ENCODE data around the gene WFS1.

Gene WFS1

DNA sequence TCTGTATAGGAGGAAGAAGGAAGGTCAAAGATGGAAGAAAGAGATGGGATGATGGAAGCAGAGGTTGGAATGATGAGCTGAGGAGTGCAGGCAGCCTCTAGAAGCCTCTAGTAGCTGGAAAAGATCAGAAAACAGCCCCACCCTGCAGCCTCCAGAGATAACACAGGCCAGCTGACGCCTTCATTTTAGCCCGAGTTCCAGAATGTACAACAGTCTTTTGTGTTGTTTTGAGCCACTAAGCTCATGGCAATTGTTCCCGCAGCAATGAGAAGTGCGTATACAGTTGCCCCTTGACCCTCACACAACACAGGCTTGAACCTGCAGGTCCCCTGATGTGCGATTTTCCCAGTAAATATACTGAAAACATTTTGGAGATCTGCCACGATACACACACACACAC lies 72.0 kb downstream of the WFS1 start:
- no peak for TF ChIP-seq ZNF274 (IDR thresholded peaks at IDR 0.05; ENCODE audit: low read depth, low read length)
- no peak overlapping the region for H3K4me3 ChIP-seq (ENCODE audit: low read length)

DNA sequence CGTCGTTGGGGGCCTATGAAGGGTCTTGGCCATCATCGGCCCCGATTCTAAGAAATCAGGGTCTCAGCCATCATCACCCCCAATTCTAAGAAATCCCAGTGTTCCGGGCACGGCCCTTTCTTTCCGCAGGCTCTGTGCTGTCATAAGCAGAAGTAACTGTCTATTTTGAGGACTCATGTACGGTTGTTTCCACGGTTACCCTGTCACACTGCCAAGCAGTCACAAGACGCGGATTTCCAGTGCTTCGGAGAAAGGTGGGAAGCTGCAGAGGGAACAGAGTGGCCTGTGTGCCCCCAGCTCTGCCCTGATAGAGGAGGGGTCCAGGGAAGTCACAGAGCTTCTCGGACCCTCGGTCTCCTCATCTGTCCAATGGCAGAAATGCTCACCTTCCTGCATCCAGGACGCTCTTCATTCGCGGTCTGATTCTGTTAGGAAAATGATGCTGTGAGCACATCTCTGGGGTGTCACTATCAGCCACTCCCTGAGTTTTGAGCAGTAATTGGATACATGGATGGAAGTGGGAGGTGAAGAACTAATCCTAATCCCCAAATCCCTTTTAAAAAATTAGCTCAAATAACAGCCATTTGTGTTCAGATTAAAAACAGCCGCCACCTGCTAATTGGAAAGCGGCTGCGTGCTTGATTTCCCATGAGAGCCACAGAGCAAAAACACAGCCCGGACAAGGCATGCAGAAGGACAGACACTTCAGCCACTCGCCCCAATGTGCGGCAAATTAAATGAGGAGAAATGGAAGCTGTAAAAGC lies 73.1 kb downstream of the WFS1 start:
- no peak overlapping the region for H3K4me3 ChIP-seq (ENCODE audit: low read length)
- TF ChIP-seq ZNF274 (IDR thresholded peaks at IDR 0.05; ENCODE audit: low read depth, low read length) = no peak

DNA sequence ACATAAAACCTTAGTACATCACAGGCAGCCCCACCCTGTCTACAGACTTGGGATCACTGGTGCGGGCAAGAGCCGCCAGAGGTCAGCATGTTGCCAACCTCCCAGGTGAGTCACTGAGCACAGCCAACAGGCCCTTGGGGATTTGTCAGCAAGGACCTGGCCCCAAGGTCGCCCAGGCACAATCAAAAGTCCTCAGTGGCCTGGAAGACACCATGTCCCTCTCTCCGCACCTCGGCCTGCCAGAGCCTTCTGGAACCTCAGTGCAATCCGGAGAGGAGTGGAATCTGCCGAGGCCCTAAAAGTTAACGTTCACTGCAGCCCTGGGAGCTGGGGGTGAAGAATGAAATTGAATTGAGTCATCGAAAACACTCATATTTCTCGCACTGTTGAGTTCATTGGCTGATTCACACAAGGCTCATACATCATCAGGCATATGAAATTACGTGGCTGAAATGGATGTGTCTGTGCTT lies 74.3 kb downstream of the WFS1 start:
- H3K4me3 ChIP-seq (ENCODE audit: low read length) = no peak overlapping the region
- TF ChIP-seq ZNF274 (IDR thresholded peaks at IDR 0.05; ENCODE audit: low read depth, low read length) = no peak

DNA sequence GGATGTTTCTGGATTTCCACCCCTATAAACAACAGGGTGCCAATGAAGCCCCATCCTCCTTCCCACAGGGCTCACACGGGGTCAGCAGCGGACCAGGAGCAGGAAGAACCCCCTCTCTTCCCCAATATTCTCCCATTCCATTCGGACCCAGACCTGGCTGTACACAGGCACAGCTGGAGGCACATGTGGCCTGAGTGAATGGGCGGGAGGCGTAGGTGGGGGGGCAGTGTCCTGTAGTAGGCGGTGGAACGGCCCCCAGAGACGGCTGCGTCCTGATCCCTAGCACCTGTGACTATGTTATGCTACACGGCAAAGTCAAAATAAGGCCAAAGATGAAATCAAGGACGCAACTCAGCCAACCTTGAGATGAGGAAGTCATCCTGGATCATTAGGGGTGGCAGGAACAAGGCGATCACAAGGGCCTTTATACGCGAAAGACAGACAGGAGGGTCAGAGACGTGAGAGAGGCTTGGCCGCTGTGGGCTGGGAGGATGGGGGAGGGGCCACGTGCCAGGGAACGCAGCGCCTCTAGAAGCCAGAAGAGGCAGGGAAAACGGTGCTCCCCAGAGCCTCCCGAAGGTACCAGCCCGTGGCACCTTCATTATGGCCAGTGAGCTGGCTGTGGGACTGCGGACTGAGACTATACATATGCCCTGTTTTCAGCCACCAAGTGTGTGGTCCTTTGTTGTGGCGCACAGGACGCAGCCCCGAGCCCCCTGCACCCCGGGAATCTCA lies 75.6 kb downstream of the WFS1 start:
- no peak for TF ChIP-seq ZNF274 (IDR thresholded peaks at IDR 0.05; ENCODE audit: low read depth, low read length)
- no peak overlapping the region for H3K4me3 ChIP-seq (ENCODE audit: low read length)

DNA sequence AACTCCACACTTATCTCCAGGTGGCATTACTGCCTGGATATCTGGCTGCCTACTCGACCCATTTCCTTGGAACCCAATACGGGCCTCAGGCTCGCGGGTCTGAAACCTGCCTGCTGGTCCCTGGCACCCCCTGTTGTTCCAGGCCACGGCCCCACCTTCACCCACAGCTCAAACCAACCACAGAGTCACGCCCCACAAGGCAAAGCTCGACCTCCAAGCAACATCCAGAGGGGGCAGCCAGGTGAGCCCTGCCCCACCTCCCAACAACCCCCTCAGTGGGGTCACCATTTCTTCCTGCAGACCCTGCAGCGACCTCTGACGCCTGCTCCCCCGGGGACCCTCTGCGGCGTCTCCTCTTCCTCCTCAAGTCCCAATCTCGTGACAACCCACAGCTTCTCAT lies 76.2 kb downstream of the WFS1 start:
- no peak for TF ChIP-seq ZNF274 (IDR thresholded peaks at IDR 0.05; ENCODE audit: low read depth, low read length)
- no peak overlapping the region for H3K4me3 ChIP-seq (ENCODE audit: low read length)

DNA sequence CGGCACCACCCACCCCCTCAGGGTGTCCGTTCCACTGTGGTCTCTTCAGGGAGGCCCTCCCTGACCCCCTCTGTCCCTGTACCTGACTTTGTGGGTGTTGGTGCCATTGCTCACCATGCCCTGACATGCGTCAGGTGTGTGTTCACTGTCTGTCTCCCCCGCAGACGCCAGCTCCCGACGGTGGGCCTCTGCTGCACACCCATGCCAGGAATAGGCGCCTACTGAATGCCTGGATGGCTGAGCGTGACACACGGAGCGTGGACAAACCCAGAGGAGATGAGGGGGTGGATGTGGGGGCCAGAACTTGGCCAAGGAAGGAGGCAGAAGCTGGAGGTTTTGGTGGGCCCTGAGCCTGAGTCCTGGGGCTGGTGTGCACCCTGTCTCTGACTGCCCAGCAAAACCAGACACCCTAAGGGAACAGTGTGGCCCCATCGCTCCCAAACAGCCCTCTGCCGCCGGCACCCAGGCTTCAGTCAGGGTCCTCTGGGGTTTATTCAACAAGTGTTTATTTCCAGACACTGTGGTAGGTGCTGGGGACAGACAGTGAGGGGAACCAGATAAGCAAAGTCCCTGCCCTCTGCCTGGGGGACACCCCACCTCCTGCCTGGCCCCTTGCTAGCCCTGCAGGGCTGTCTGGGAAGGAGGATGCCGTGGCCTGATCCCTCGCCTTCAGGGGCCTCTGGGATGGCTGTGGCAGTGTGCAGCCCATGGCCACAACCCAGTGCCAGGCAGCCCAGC lies 76.9 kb downstream of the WFS1 start:
- H3K4me3 ChIP-seq (ENCODE audit: low read length) = no peak overlapping the region
- TF ChIP-seq ZNF274 (IDR thresholded peaks at IDR 0.05; ENCODE audit: low read depth, low read length) = no peak

DNA sequence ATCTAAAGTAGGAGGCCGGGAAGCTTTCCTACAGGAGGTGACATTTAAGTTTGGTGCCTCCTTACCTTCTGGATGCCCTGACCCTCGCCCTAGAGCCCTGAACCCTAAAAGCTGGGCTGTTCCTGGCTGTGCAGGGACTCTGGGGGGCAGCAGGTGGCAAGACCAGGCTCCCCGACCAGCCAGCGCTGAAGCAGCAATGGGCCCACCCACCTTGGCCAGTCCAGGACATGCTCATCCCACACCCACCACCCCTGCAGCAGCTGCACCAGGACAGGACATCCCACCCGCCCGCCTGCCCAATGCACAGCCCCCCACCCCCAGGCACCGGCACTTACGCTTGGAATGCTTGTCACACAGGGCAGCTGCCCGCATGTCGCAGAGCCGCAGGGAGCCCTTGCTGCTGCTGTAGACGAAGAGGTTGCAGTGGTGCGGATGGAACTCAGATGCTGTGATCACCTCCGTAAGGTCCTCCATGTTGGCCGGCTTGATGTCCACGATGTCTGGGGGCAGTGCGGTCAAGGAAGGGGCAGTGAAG lies 77.9 kb downstream of the WFS1 start:
- TF ChIP-seq ZNF274 (IDR thresholded peaks at IDR 0.05; ENCODE audit: low read depth, low read length) = no peak
- H3K4me3 ChIP-seq (ENCODE audit: low read length) = no peak overlapping the region

DNA sequence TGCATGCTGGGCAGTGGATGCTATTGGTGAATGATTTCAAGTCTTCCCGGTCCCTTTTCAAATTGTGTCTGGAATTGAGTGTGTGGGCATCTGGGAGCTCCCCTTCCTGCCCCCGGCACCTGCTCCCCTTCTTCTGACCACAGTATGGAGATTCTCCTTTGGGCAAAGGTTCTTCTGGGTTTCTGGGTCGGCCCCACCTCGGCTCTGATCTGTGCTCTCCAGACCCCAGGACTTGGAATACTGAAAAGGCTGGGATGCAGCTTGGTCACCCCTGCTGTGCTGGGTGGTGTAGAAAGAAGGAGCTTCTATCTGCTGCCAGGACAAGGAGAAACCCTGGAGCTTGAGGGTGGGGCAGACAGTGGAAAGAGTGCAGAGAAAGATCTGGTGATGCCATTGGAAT lies 78.8 kb downstream of the WFS1 start:
- H3K4me3 ChIP-seq (ENCODE audit: low read length) = no peak overlapping the region
- TF ChIP-seq ZNF274 (IDR thresholded peaks at IDR 0.05; ENCODE audit: low read depth, low read length) = no peak

DNA sequence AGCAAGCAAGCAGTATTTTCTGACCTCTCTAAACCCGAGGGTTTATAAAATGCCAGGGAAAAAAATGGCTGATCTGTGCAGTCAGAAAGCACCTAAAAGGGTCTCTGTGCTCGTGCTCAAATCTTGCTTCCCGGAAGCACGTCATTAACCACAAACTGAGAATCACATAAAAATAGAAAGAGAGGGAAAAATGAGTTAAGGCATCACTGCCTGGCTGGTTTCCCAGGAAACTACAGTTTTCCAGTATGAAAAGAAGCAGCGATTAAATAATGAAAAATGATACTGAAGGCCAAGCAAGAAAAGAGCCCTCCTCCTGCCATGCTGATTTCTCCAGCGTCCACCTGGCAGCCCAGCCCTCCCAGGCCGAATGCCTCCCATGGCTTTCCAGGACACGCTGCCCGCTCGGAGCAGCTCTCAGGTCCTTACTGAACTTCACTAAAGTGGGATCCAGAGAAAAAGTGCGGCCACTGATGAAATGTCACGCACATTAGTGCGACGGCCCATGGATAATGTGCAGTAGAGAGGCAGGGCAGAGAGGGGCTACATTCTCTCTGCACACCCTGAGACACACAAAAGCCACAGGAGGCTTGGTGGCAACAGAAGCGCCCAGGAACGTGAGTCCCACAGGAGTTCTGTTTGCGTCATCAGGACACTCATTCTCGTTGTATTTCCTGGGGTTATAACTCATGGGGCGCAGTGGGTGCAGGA lies 80.4 kb downstream of the WFS1 start:
- no peak for TF ChIP-seq ZNF274 (IDR thresholded peaks at IDR 0.05; ENCODE audit: low read depth, low read length)
- H3K4me3 ChIP-seq (ENCODE audit: low read length) = no peak overlapping the region

DNA sequence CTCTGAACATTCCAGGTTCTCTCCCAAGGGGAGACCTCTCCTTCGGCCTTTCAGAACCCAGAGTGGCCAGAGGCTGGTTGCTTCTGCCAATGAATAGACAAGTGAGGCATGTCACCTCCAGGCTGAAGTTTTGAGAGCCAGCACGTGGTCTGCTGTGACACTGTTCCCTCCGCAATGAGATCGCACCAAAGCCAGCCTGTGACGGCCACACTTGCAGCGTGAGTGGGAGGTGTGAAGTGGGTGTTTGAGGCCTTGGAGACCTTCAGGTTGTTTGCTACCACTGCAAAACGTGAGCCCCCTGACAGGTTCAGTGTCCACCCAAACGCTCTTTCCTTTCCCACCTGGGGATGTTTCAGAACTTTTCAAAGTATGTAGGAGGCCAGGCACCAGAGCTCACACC lies 81.0 kb downstream of the WFS1 start:
- H3K4me3 ChIP-seq (ENCODE audit: low read length) = no peak overlapping the region
- no peak for TF ChIP-seq ZNF274 (IDR thresholded peaks at IDR 0.05; ENCODE audit: low read depth, low read length)

DNA sequence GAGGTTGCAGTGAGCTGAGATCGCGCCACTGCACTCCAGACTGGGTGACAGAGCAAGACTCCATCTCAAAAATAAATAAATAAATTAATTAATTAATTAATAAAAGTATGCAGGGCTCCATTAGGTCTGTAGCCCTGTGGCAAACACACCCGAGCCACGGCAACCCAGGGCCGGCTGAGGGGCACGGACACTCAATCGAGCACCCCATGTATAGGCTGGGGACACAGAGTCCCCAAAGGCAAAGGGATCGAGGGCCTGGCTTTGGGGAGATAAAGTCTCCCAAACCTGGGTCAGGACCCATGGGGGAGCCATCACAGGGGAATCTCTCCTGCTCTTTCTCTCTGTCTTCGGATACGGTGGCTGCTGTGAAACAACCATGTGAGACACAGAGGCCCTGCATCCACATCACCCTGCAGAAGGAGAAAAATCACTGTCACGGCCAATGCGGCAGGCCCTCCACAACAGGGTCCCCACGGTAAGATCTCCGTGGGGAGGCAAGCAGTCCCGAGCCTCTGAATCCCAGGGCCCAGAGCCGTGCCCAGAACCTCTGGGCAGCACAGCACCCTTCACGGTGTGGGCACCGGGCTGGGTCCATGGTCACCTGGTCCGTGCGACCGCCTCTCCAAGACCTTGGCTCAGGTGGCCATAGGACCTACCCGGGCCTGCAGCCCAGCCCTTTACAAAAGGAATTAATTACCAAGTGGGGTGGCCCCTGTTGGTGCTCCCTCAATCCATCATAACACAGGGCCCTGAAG lies 81.8 kb downstream of the WFS1 start:
- no peak overlapping the region for H3K4me3 ChIP-seq (ENCODE audit: low read length)
- no peak for TF ChIP-seq ZNF274 (IDR thresholded peaks at IDR 0.05; ENCODE audit: low read depth, low read length)

DNA sequence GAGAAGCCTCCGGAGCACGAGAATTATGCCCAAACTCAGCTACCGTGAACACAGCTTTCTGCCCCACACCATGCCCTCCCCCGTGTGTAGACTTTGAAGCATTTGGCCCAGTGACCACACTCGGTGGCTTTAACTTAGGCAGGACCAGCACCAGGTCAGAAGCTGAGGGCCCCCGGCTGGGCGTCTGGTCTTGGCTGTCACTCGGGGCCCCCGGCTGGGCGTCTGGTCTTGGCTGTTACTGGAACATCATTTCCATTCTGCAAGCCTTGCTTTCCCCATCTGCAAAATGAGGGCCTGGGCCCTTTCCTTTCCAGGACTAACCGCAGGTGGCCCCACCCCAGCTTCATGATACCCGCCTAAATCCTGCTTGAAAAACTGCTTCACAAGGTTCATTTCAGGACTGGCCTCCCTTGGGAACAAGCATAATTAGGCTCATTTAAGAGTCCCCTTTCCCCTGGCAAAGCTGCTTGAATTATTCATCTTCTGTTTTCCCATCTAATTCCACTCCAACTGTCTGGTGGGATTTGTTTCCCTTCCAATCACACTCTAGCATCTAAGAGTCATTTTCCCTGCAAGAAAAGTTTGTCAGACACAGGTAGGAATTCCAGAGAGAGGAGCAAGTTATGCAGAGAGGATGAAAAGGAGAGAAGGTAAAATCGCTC lies 82.5 kb downstream of the WFS1 start:
- no peak for TF ChIP-seq ZNF274 (IDR thresholded peaks at IDR 0.05; ENCODE audit: low read depth, low read length)

More for the DNA sequence above, 82.5 kb downstream of the WFS1 start:
- no peak overlapping the region for H3K4me3 ChIP-seq (ENCODE audit: low read length)

Data from GM08714 (cell line).